VCaP (cell line): ENCODE results near the gene IQSEC3.

Experiments used
- H3K27ac ChIP-seq: fragments of 450-650 bp; 2 replicates; pipeline ENCODE4 v1.5.1; 2017
- CTCF ChIP-seq: fragments of 450-650 bp; conservative IDR thresholded peaks from 2 replicates; pipeline ENCODE4 v1.5.1; 2017; ENCODE audit warnings: mild to moderate bottlenecking, moderate library complexity

The IQSEC3 gene

GRCh38 chr12:160858-161257, 94.3 kb downstream of the IQSEC3 start:
- no peak overlapping the region for H3K27ac ChIP-seq
- no peak for TF ChIP-seq CTCF

GRCh38 chr12:161823-162222, 95.3 kb downstream of the IQSEC3 start:
- no peak overlapping the region for H3K27ac ChIP-seq
- TF ChIP-seq CTCF: no peak

GRCh38 chr12:162467-163307, 96.1 kb downstream of the IQSEC3 start:
- TF ChIP-seq CTCF: no peak
- no peak overlapping the region for H3K27ac ChIP-seq

GRCh38 chr12:163406-163986, 96.9 kb downstream of the IQSEC3 start:
- no peak overlapping the region; the same call in 1 of the 2 replicates for H3K27ac ChIP-seq
- TF ChIP-seq CTCF: no peak

GRCh38 chr12:164207-164606, 97.6 kb downstream of the IQSEC3 start:
- no peak for TF ChIP-seq CTCF
- H3K27ac ChIP-seq: no peak overlapping the region; the same call in 1 of the 2 replicates

- no peak overlapping the region for H3K27ac ChIP-seq
Measured at GRCh38 chr12:165862-166368, 99.3 kb downstream of the IQSEC3 start.

More at GRCh38 chr12:165862-166368, 99.3 kb downstream of the IQSEC3 start:
- no peak for TF ChIP-seq CTCF
